ENCODE results near the gene TEX50. TPM values are rescaled to one million over a fixed set of nuclear protein-coding genes. Genes with fewer than 3 reads are reported as not detected.

TEX50 gene
- not detected for total RNA-seq

DNA sequence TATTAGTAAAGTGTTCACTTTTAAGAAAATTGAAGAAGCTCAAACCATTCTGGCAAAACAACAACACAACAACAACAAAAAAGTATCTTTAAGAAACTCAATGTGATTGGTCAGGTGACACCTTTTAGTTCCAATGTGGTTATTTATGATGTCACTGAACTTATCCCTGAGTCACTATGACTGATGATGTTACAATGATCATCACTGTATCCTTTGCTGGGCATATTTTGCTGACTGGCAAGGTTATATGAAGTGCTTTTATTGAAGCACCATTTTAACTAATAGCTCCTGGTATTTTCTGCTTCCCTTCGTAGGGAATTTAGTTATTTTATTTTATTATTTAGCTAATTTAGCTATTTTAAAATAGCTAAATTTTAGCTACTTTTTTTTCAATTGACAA lies at the start of gene TEX50:
Gene TEX50 (plus strand): TSS at position 223 of the 400 bp plus-strand sequence. CDS start 184 bp downstream, outside the sequence.

GRCh38 chr1:173603056-173603591 lies 32.0 kb upstream of the TEX50 start, which contains the start of gene SLC9C2:
Gene SLC9C2 (minus strand): TSS chr1:173603072. CDS start chr1:173601776, 1,296 bp downstream.

DNA sequence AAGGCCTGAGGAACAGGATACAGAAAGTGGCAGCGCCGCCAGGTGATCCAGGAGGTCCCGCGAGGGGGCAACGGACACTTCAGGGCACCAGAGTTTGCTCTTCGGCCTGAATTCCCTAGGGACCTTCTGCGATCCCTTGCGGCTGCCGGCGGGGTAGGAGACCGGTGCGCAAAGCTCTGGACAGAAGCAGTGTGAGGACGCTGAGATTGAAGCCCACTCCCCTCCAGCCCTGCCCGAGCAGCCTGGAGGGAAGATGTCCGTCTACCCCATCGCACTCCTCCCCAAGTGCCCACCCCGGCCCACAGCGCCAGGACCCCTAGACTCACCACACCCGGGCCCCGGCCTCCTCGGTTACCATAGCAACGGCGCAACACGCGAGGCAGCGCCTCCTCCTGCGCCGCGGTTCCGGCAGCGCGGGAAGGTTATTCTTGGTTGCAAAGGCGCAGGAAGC lies 34.4 kb downstream of the TEX50 start, which contains the start of gene ANKRD45:
Gene ANKRD45 (minus strand): TSS at position 361 of the 451 bp plus-strand sequence. CDS start 10,433 bp downstream, outside the sequence.

Other genes with a start within 250 kb of the TEX50 start
- 100 to 1,000 TPM in 1 of 2 donors, 10 to 100 TPM in 1; 70.5 to 126 TPM for gene PRDX6, start 158.0 kb upstream of the TEX50 start, total RNA-seq
- not detected for gene SLC9C2, start 32.3 kb upstream of the TEX50 start, total RNA-seq
- under 1 TPM; 0.33 to 0.34 TPM for gene ANKRD45, start 34.5 kb downstream of the TEX50 start, total RNA-seq
- 10 to 100 TPM; 15.0 to 17.2 TPM for gene KLHL20, start 79.6 kb downstream of the TEX50 start, total RNA-seq
- 10 to 100 TPM; 19.6 to 38.0 TPM for gene DARS2, start 189.3 kb downstream of the TEX50 start, total RNA-seq
- 10 to 100 TPM; 11.0 to 23.0 TPM for gene CENPL, start 189.5 kb downstream of the TEX50 start, total RNA-seq
- gene GAS5, start 232.7 kb downstream of the TEX50 start, total RNA-seq = 100 to 1,000 TPM; 171 to 330 TPM
- gene ZBTB37, start 233.0 kb downstream of the TEX50 start, total RNA-seq = 1 to 10 TPM; 7.0 to 10.0 TPM